GM19238 (cell line): ENCODE data around the gene CCDC198.

Experiments
- DNase-seq: peaks from one replicate; pipeline ENCODE4 v3.0.0; 2011; ENCODE audit warnings: low spot score; ENCODE audit not compliant: insufficient read length

CCDC198 gene

GRCh38 chr14:57493467-57494181 is at the start of gene CCDC198:
TSS of gene CCDC198 (minus strand) at chr14:57493857. CDS start at chr14:57493715, 142 bp downstream.
- DNase-seq: peak; percentile 11

GRCh38 chr14:57533214-57533613 is 39.6 kb upstream of the CCDC198 start:
- no peak for DNase-seq

GRCh38 chr14:57530571-57530970 is 36.9 kb upstream of the CCDC198 start:
- no peak for DNase-seq

GRCh38 chr14:57526942-57527341 is 33.3 kb upstream of the CCDC198 start:
- no peak for DNase-seq

DNA sequence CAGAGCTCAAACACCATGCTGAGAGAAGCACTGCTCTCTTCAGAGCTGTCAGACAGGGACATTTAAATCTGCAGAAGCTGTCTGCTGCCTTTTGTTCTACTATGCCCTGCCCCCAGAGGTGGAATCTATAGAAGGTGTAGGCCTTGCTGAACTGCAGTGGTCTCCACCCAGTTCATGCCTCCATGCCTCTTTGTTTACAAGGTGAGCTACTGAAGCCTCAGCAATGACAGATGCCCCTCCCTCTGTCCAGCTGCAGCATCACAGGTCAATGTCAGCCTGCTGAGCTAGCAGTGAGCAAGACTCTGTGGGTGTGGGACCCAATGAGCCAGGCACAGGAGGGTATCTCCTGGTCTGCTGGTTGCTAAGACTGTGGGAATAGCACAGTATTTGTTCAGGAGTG is 25.4 kb upstream of the CCDC198 start:
- DNase-seq: no peak

DNA sequence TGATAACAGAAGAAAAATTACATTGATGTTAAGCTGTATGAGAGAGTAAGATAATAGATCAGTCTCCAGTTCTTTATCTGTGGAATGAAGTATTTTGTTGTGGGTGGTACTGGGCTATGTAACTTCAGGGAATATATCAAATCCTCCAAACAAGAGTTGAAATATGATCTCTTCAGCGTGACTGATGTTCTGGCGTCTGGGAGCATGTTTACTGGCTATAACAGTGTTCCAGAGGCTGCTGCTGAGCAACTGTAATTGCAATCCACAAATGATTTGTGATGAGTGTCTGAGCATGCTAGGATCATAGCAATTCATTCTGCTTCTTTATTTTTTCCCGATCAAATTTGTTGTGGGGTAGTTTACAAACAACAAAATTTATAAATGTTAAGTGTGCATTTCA is 18.6 kb upstream of the CCDC198 start:
- no peak for DNase-seq

DNA sequence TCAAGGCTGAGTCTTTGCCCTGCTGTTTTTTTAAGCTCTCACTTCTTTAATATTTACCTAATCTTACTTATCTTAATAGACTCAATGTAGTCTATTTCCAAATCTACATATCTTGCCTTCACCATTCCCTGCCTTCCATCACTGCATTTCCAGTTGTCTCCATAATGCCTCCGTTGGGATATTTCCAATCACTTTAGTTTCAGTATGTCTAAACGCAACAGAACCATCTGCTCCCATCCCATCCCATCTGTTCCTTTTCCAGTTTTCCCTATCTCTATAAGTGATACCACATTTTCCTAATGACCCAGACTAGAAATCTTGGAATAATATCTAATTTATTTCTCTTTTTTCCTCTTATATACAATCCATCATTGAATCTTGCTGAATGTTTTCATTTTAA is 15.1 kb upstream of the CCDC198 start:
- DNase-seq: no peak

DNA sequence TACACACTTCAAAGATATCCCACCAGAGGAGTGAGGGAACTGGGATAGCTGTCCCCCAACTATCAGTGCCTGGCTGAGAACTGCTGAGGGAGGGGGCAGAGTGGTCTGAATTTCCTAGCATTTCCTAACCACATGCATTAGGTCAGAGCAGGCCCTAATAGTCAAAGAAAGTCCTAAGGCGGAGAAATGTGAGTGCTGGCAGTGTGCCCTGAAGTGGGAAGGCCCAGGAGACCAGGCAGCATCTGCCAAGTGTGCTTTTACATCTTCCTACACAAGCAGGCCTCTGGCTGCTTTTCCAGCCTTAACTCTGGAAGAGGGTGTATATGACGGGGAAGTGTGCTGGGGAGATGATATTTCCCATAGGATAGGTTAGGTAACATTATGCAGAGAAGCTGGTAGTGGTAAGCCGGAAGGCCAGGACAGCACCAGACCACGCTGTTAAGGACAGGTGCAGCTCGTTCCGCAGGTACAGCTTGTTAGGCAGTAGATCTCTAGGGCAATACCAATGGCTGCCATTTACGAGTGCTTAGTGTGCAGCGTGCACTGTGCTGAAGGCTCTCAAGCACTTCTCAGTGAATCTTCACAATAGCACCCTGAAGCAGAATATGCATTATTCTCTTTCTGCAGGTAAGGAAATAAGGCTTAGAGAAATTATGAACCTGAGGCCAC is 9.1 kb upstream of the CCDC198 start:
- no peak for DNase-seq

DNA sequence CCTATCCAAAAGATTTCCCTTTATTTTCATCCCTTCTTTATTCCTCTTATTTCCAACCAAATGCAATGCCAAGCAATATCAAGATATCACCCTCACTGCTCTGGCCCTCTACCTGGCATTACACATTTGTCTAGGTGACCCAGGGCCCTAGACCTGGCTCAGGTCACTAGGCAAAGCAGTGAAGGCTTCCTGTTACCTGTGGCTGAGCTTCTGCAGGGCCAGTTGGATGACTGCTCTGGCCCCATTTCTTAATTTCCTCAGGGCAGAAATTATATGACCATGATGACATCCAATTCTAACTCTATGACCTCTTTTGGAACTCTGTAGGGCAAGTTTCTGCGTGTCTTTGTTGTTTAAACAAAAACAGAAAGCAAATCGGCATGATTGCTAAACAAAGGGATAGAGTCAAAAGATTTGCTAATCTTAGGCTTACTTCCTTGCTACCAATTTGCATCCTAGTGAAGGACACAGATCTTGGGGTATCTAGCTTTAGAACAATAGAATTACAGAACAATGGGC is 7.4 kb upstream of the CCDC198 start:
- DNase-seq: no peak

DNA sequence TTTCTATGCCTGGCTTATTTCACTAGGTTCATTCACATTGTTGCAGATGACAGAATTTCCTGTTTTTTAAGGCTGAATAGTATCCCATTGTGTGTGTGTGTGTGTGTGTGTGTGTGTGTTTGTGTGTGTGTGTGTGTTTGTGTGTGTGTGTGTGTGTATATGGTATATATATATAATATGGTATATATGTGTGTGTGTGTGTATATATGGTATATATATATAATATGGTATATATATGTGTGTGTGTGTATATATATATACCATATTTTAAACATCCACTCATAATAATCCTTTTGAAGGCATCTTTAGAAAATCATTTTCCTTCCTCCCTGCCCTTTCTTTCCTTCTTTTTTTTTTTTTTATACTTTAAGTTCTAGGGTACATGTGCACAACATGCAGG is 5.0 kb upstream of the CCDC198 start:
- DNase-seq: no peak

- DNase-seq: no peak
Measured at GRCh38 chr14:57498035-57498434, 4.4 kb upstream of the CCDC198 start.

DNA sequence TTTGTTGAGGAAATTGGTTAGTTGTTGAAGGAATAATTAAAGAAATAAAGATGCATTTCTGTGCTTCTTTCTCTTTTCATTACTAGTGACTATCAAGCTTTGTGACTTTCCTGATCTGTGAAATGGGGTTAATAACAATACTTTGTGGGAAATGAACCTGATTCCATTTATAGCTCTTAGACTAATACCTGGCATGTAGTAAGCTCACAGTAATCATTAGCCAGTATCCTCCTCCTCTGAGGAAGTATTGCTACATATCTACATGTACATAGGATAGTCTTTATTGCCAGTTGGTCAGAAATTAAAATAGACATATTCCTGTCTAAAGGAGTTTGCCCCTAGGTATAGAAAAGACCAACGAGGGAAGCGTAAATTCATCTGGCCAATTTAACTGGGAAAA is 1.8 kb upstream of the CCDC198 start:
- DNase-seq: no peak

DNA sequence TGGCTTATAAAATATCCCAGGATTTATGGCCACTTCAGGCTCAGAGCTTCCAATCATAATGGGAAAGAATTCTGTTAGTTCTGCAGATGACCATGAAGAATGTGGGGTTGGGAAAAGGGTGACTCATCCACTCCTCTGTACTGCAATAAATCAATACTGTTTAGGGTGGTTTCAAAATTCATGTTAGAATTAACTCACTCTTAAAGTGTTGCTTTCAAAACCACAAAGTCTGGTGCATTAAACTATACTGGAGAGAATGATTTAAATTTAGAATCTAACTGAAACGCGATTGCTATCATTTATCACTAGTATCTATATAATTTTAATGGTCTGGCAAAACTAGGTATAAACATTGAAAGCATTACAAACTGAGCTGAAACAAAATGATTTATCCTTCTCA is 798 bp downstream of the CCDC198 start:
- DNase-seq: no peak

- DNase-seq: no peak
Measured at GRCh38 chr14:57491640-57492039, 2.0 kb downstream of the CCDC198 start.

DNA sequence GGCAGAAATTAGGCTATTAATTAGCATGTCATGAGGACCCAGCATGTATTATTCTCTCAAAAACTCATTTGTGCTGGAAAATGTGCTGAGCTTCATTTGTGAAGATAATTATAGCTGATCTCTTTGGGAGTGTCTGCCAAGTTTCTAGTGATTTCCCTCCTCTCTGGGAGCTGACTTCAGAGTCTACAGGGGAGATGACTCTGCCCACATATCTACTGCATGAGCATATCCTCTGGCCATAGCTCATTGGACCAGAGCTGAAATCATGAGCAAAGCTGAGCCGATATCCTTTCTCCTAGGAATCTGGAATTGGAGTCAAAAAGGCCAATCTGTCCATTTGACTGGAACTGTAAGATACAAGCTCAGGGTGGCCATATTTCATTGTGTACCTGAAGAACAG is 5.9 kb downstream of the CCDC198 start:
- DNase-seq: no peak

DNA sequence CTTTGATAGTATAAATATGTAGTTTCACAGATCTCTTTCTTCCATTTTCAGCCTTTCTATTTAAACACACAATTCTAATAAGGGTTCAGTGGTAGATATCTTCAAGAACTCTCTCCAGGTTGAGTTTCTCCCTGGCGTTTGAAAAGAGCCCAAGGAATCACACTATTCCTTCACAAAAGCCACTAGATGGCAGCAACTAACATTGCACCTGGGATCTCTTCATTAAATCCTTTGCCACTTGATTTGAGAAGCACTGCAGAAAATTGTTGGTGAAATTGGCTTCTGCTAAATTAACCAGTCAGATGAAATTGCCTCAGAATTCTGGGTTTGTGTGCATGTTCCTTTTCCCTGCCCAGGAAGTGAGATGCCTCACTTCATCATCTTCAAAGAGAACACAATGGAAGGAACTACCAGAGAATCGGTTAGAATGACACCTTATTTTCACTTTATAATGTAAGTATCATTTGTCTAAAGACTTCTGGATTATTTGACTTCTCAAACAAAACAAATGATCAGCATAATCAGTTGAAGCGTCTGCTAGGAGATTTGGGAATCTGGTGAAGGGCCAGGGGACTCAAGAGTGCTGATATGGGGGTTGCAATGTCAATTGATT is 6.8 kb downstream of the CCDC198 start:
- no peak for DNase-seq

DNA sequence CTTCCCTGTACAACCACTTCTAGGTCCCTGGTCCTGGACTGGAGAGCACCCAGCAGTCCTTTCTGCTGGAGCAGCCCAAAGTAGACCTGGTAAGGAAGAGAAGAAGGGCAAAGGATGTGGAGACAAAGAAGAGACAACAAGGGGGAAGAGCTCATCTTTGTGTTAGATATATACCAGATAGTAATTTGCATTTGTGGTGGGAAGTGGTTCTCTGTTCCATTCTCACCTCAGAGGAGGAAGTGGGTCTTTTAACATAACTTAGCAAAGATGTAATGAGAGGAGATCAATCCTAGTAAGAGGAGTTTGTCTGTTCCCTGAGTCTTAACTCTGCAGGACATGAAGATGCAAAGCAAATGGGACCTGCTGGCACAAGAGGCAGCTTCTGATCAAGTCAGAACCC is 8.0 kb downstream of the CCDC198 start:
- DNase-seq: peak; percentile 19

- no peak for DNase-seq
Measured at GRCh38 chr14:57482120-57482519, 11.5 kb downstream of the CCDC198 start.

DNA sequence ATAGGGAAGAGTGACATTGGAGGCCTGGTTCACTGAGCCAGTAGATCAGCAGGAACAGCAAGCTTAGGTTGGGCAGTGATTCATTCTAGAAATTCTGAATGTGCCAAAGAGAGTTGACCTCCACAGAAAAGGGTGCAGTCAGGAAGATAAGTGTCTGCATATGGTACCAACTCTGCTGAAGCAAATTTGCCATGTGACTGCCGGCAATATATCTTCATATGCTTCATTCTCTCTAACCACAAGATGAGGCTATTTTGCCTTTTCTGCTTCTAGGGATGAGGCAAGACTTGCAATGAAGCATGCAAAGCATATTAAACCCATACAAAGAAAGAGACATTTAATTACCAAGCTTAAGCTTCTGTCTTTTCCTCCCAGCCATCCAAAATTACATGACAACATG is 13.6 kb downstream of the CCDC198 start:
- DNase-seq: no peak

DNA sequence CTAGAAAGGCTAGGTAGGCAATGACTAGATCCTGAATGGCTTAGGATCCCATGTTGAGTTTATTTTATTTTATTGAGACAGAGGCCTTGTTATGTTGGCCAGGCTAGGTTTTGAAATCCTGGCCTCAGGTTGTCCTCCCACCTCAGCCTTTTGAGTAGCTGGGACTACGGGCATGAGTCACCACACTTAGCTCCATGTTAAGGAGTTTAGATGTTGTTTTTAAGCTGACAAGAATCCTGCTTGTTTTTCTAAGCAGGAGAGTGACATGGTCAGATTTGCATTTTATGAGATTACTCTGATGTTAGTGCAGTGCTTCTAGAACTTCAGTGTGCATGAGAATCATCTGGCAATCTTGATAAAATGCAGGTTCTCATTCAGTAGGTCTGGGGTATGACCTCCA is 14.5 kb downstream of the CCDC198 start:
- no peak for DNase-seq

GRCh38 chr14:57478050-57478449 is 15.6 kb downstream of the CCDC198 start:
- no peak for DNase-seq

GRCh38 chr14:57470909-57471308 is 22.7 kb downstream of the CCDC198 start:
- DNase-seq: no peak
